Suprapubic skin (tissue), 4 donors: Measurements from ENCODE around the gene TMEM270. TPM values are rescaled to one million over a fixed set of nuclear protein-coding genes. Genes with fewer than 3 reads are reported as not detected.
"Not testable (repeated sequence)": the region's sequence is repeated elsewhere in the genome, so short reads cannot be mapped to it uniquely, and the experiment has no call there.

Experiments
- DNase-seq, 2 donors: peaks; one replicate each; pipeline ENCODE4 v3.0.0-alpha.2; 2019; ENCODE audit warnings: low spot score in 2 of 2
- H3K27ac ChIP-seq: fragments of 200-600 bp; sonication (generic); one replicate; pipeline ENCODE4 v1.5.1; 2019
- H3K27me3 ChIP-seq: fragments of 200-600 bp; sonication (generic); one replicate; pipeline ENCODE4 v1.5.1; 2019
- H3K36me3 ChIP-seq: fragments of 200-600 bp; sonication (generic); one replicate; pipeline ENCODE4 v1.5.1; 2019
- H3K4me1 ChIP-seq: fragments of 200-600 bp; sonication (generic); one replicate; pipeline ENCODE4 v1.5.1; 2019
- H3K4me3 ChIP-seq: fragments of 200-600 bp; sonication (generic); one replicate; pipeline ENCODE4 v1.5.1; 2019; ENCODE audit warnings: mild to moderate bottlenecking
- H3K9me3 ChIP-seq: fragments of 200-600 bp; sonication (generic); one replicate; pipeline ENCODE4 v1.5.1; 2019
- CTCF ChIP-seq, 2 donors: fragments of 200-600 bp in 1 of 2; fragments of 450-650 bp in 1 of 2; sonication (generic) in 1 of 2; IDR thresholded peaks; one replicate each; pipeline ENCODE4 v1.5.1; 2016 to 2019; ENCODE audit warnings: antibody characterized with exemption in 2 of 2, mild to moderate bottlenecking in 1 of 2, moderate library complexity in 1 of 2
- EP300 ChIP-seq: sonication (generic); formaldehyde crosslinking; IDR thresholded peaks from one replicate; pipeline ENCODE4 v1.6.1; 2017; ENCODE audit warnings: antibody characterized with exemption
- POLR2A ChIP-seq, 2 donors: fragments of 450-650 bp; IDR thresholded peaks; one replicate each; pipeline ENCODE4 v1.6.1; 2017; ENCODE audit warnings: antibody characterized with exemption in 2 of 2, mild to moderate bottlenecking in 2 of 2, moderate library complexity in 2 of 2
- POLR2AphosphoS5 ChIP-seq, 3 donors: sonication (generic); formaldehyde crosslinking; IDR thresholded peaks; one replicate each; pipeline ENCODE4 v1.6.1; 2017; ENCODE audit warnings: antibody characterized with exemption in 3 of 3
- WGBS: methylation state at CpG from one replicate; pipeline ENCODE4 v1.1.5; 2018; 5-methylcytosine and 5-hydroxymethylcytosine counted together
- total RNA-seq, 4 donors: library from RNA; depleted of rRNA; stranded (reverse); fragments of >200 nt; gene quantifications; one replicate each; pipeline ENCODE4 v1.1.0, GENCODE V29; 2016

Gene TMEM270
- total RNA-seq, 4 donors from 2014 or later = not detected

- H3K9me3 ChIP-seq = no peaks in the 10 kb centered on the region
- H3K27ac ChIP-seq = no peak overlapping the region
- no peaks in the 10 kb centered on the region for H3K36me3 ChIP-seq
- 68% methylated on average over 9 of the region's 9 CpGs for WGBS
- TF ChIP-seq POLR2A (IDR thresholded peaks at IDR 0.05) (no peak), POLR2AphosphoS5 (IDR thresholded peaks at IDR 0.05) (no peak), EP300 (no peak), CTCF (IDR thresholded peaks at IDR 0.05) (no peak)
- no peak overlapping the region for H3K4me3 ChIP-seq
- no peak for DNase-seq
- H3K27me3 ChIP-seq = no peaks in the 10 kb centered on the region
- peaks cover 24% of the 10 kb centered on the region for H3K4me1 ChIP-seq
Measured at GRCh38 chr7:73844131-73844547, 16.8 kb upstream of the TMEM270 start.

- Histone ChIP-seq H3K4me3 (no peak overlapping the region), H3K4me1 (peaks cover 25% of the 10 kb centered on the region), H3K36me3 (no peaks in the 10 kb centered on the region), H3K27ac (peak overlapping the region; percentile 59), H3K9me3 (no peaks in the 10 kb centered on the region), H3K27me3 (no peaks in the 10 kb centered on the region)
- WGBS = 78% methylated on average over 13 of the region's 13 CpGs
- DNase-seq = no peak
- TF ChIP-seq POLR2A (IDR thresholded peaks at IDR 0.05) (no peak), EP300 (no peak)
Measured at GRCh38 chr7:73844848-73845460, 16.0 kb upstream of the TMEM270 start.

- peak overlapping the region; percentile 59 for H3K27ac ChIP-seq
- WGBS = 76% methylated on average over 12 of the region's 12 CpGs
Measured at GRCh38 chr7:73845701-73846195, 15.2 kb upstream of the TMEM270 start.

GRCh38 chr7:73847941-73848723, 12.8 kb upstream of the TMEM270 start:
- Histone ChIP-seq H3K36me3 (no peaks in the 10 kb centered on the region), H3K4me1 (peaks cover 38% of the 10 kb centered on the region), H3K27me3 (no peaks in the 10 kb centered on the region), H3K27ac (no peak overlapping the region), H3K9me3 (no peaks in the 10 kb centered on the region), H3K4me3 (no peak overlapping the region)
- TF ChIP-seq POLR2A (IDR thresholded peaks at IDR 0.05) (no peak), EP300 (no peak), CTCF (IDR thresholded peaks at IDR 0.05) (no peak), POLR2AphosphoS5 (IDR thresholded peaks at IDR 0.05) (no peak)
- WGBS = 93% methylated on average over 10 of the region's 10 CpGs
- no peak for DNase-seq

More at GRCh38 chr7:73845701-73846195, 15.2 kb upstream of the TMEM270 start:
- H3K9me3 ChIP-seq, H3K36me3 ChIP-seq, H3K27me3 ChIP-seq, H3K4me3 ChIP-seq, DNase-seq: not testable (repeated sequence)
- peaks cover 32% of the 10 kb centered on the region for H3K4me1 ChIP-seq

GRCh38 chr7:73850781-73851207, 10.2 kb upstream of the TMEM270 start:
- no peak for DNase-seq
- TF ChIP-seq POLR2AphosphoS5 (IDR thresholded peaks at IDR 0.05) = peak in 2 of 3 donors; percentile 26 to 89
- no peak for TF ChIP-seq POLR2A (IDR thresholded peaks at IDR 0.05)
- no peaks in the 10 kb centered on the region for H3K27me3 ChIP-seq
- WGBS = 36% methylated on average over 4 of the region's 4 CpGs
- peaks cover 43% of the 10 kb centered on the region for H3K4me1 ChIP-seq
- no peaks in the 10 kb centered on the region for H3K36me3 ChIP-seq
- no peaks in the 10 kb centered on the region for H3K9me3 ChIP-seq
- no peak overlapping the region for H3K4me3 ChIP-seq
- peak overlapping the region; percentile 93 for H3K27ac ChIP-seq

GRCh38 chr7:73851410-73852338, 9.3 kb upstream of the TMEM270 start:
- H3K27ac ChIP-seq = peak overlapping the region; percentile 93

More at GRCh38 chr7:73851410-73852338, 9.3 kb upstream of the TMEM270 start:
- DNase-seq = no peak
- H3K9me3 ChIP-seq = no peaks in the 10 kb centered on the region
- peaks cover 41% of the 10 kb centered on the region for H3K4me1 ChIP-seq
- no peak overlapping the region for H3K4me3 ChIP-seq
- H3K36me3 ChIP-seq = no peaks in the 10 kb centered on the region
- no peaks in the 10 kb centered on the region for H3K27me3 ChIP-seq
- TF ChIP-seq CTCF (IDR thresholded peaks at IDR 0.05) = no peak
- peak in 1 of 3 donors; percentile 74 for TF ChIP-seq POLR2AphosphoS5 (IDR thresholded peaks at IDR 0.05)
- 22% methylated on average over 8 of the region's 8 CpGs for WGBS
